Trophoblast cell (in vitro differentiated cells and primary cell): Measurements from ENCODE around the gene OBSCN.

Experiments used
- DNase-seq, 2 donors: peaks; one replicate each; pipeline ENCODE4 v3.0.0-alpha.2; 2016
- H2AFZ ChIP-seq: 2 replicates; pipeline ENCODE4 v1.6.1; 2013; ENCODE audit warnings: low read length, moderate library complexity, mild to moderate bottlenecking; ENCODE audit not compliant: insufficient read depth, poor library complexity
- H2AK5ac ChIP-seq: 2 replicates; pipeline ENCODE4 v1.6.1; 2013; ENCODE audit warnings: mild to moderate bottlenecking, low read length
- H2BK120ac ChIP-seq: 2 replicates; pipeline ENCODE4 v1.6.1; 2013; ENCODE audit warnings: low read length, mild to moderate bottlenecking, moderate library complexity; ENCODE audit not compliant: insufficient read depth, poor library complexity
- H2BK12ac ChIP-seq: 2 replicates; pipeline ENCODE4 v1.6.1; 2013; ENCODE audit warnings: mild to moderate bottlenecking, low read length, moderate library complexity
- H2BK5ac ChIP-seq: 2 replicates; pipeline ENCODE4 v1.6.1; 2013; ENCODE audit warnings: low read length, low read depth, moderate library complexity, mild to moderate bottlenecking; ENCODE audit not compliant: poor library complexity
- H3K14ac ChIP-seq: 2 replicates; pipeline ENCODE4 v1.6.1; 2013; ENCODE audit warnings: mild to moderate bottlenecking, low read length
- H3K18ac ChIP-seq: 2 replicates; pipeline ENCODE4 v1.6.1; 2013; ENCODE audit warnings: mild to moderate bottlenecking, low read length
- H3K23ac ChIP-seq: 2 replicates; pipeline ENCODE4 v1.6.1; 2013; ENCODE audit warnings: low read length
- H3K27ac ChIP-seq: 2 replicates; pipeline ENCODE4 v1.5.1; 2013; ENCODE audit warnings: low read depth, mild to moderate bottlenecking, inconsistent platforms, low read length, moderate library complexity
- H3K27me3 ChIP-seq: 2 replicates; pipeline ENCODE4 v1.6.1; 2013; ENCODE audit warnings: inconsistent platforms, mild to moderate bottlenecking, low read length, moderate library complexity; ENCODE audit not compliant: insufficient read depth
- H3K36me3 ChIP-seq, 2 experiments: 1 replicate in 1 of 2; 2 replicates in 1 of 2; pipeline ENCODE4 v1.6.1; 2013; ENCODE audit warnings: low read length in 2 of 2, mild to moderate bottlenecking in 2 of 2, moderate library complexity in 1 of 2; ENCODE audit not compliant: insufficient read depth in 2 of 2, control insufficient read depth in 1 of 2
- H3K4ac ChIP-seq: 2 replicates; pipeline ENCODE4 v1.6.1; 2013; ENCODE audit warnings: low read depth, mild to moderate bottlenecking, low read length, moderate library complexity
- H3K4me1 ChIP-seq, 2 experiments: 1 replicate in 1 of 2; 2 replicates in 1 of 2; pipeline ENCODE4 v1.6.1; 2013; ENCODE audit warnings: low read length in 2 of 2, mild to moderate bottlenecking in 2 of 2, moderate library complexity in 1 of 2; ENCODE audit not compliant: insufficient read depth in 2 of 2, control insufficient read depth in 1 of 2
- H3K4me2 ChIP-seq: 2 replicates; pipeline ENCODE4 v1.6.1; 2013; ENCODE audit warnings: inconsistent platforms, mild to moderate bottlenecking, low read length, moderate library complexity
- H3K4me3 ChIP-seq: 2 replicates; pipeline ENCODE4 v1.5.1; 2013; ENCODE audit warnings: mild to moderate bottlenecking, low read depth, low read length, inconsistent platforms
- H3K79me1 ChIP-seq: one replicate; pipeline ENCODE4 v1.6.1; 2013; ENCODE audit warnings: low read length
- H3K79me2 ChIP-seq: 2 replicates; pipeline ENCODE4 v1.6.1; 2013; ENCODE audit warnings: low read length, mild to moderate bottlenecking; ENCODE audit not compliant: control insufficient read depth, insufficient read depth, poor library complexity
- H3K9ac ChIP-seq: 2 replicates; pipeline ENCODE4 v1.6.1; 2013; ENCODE audit warnings: mild to moderate bottlenecking, low read length
- H3K9me3 ChIP-seq: 2 replicates; pipeline ENCODE4 v1.6.1; 2013; ENCODE audit warnings: low read depth, mild to moderate bottlenecking, control low read depth, inconsistent platforms, low read length; ENCODE audit not compliant: insufficient read depth
- H4K12ac ChIP-seq: 2 replicates; pipeline ENCODE4 v1.6.1; 2013; ENCODE audit warnings: low read depth, mild to moderate bottlenecking, low read length, moderate library complexity
- H4K8ac ChIP-seq: 2 replicates; pipeline ENCODE4 v1.6.1; 2013; ENCODE audit warnings: low read depth, mild to moderate bottlenecking, low read length, moderate library complexity
- H4K91ac ChIP-seq: one replicate; pipeline ENCODE4 v1.6.1; 2013; ENCODE audit warnings: low read depth, mild to moderate bottlenecking, low read length, moderate library complexity
- WGBS: extraction: QIAGEN DNeasy Blood & Tissue Kit; methylation state at CpG from one replicate; pipeline ENCODE4 v1.1.7; 2013; ENCODE audit warnings: missing lambda C conversion rate; ENCODE audit not compliant: insufficient read length, insufficient coverage; ENCODE audit errors: extremely low coverage; 5-methylcytosine and 5-hydroxymethylcytosine counted together

OBSCN gene

GRCh38 chr1:228160201-228160761 lies 47.6 kb upstream of the OBSCN start:
- no peak overlapping the region for H3K14ac ChIP-seq
- WGBS, result no CpG with 5 or more reads among the region's 15 CpGs

GRCh38 chr1:228161362-228161761 lies 46.5 kb upstream of the OBSCN start:
- Histone ChIP-seq H3K4me2 (no peak overlapping the region), H2AFZ (no peak overlapping the region), H2BK5ac (no peak overlapping the region), H3K14ac (no peak overlapping the region), H3K18ac (no peak overlapping the region), H4K8ac (no peak overlapping the region), H3K9ac (no peak overlapping the region), H3K79me2 (peaks cover 8% of the 10 kb centered on the region), H3K4ac (no peak overlapping the region), H2AK5ac (no peak overlapping the region), H3K4me1 (peaks cover 18 to 19% of the 10 kb centered on the region in 2 experiments), H3K36me3 (peaks cover 0 to 4% of the 10 kb centered on the region in 2 experiments), H3K27ac (no peak overlapping the region), H3K23ac (no peak overlapping the region), H4K91ac (no peak overlapping the region), H3K4me3 (peak overlapping the region; percentile 34), H3K79me1 (peaks cover 20% of the 10 kb centered on the region), H3K9me3 (no peaks in the 10 kb centered on the region), H2BK12ac (no peak overlapping the region), H3K27me3 (no peaks in the 10 kb centered on the region), H4K12ac (no peak overlapping the region), H2BK120ac (no peak overlapping the region)
- no peak for DNase-seq
- WGBS, result no CpG with 5 or more reads among the region's 7 CpGs

More at GRCh38 chr1:228160201-228160761, 47.6 kb upstream of the OBSCN start:
- no peak overlapping the region for H2AFZ ChIP-seq
- H3K79me2 ChIP-seq, result peaks cover 4% of the 10 kb centered on the region
- no peak overlapping the region for H4K12ac ChIP-seq
- H3K9me3 ChIP-seq, result no peaks in the 10 kb centered on the region
- H2BK12ac ChIP-seq, result no peak overlapping the region
- no peaks in the 10 kb centered on the region for H3K27me3 ChIP-seq
- H3K9ac ChIP-seq, result no peak overlapping the region
- H3K79me1 ChIP-seq, result peaks cover 15% of the 10 kb centered on the region
- H3K4me1 ChIP-seq, result peaks cover 16 to 18% of the 10 kb centered on the region in 2 experiments
- H4K8ac ChIP-seq, result no peak overlapping the region
- no peak overlapping the region for H2AK5ac ChIP-seq
- no peak overlapping the region for H2BK120ac ChIP-seq
- no peak overlapping the region for H4K91ac ChIP-seq
- no peak overlapping the region for H3K4ac ChIP-seq
- no peak overlapping the region for H3K18ac ChIP-seq
- H3K23ac ChIP-seq, result no peak overlapping the region
- H3K4me2 ChIP-seq, result no peak overlapping the region
- H3K4me3 ChIP-seq, result no peak overlapping the region
- no peak overlapping the region for H3K27ac ChIP-seq
- H2BK5ac ChIP-seq, result no peak overlapping the region
- no peak for DNase-seq
- H3K36me3 ChIP-seq, result peaks cover 0 to 4% of the 10 kb centered on the region in 2 experiments

DNA sequence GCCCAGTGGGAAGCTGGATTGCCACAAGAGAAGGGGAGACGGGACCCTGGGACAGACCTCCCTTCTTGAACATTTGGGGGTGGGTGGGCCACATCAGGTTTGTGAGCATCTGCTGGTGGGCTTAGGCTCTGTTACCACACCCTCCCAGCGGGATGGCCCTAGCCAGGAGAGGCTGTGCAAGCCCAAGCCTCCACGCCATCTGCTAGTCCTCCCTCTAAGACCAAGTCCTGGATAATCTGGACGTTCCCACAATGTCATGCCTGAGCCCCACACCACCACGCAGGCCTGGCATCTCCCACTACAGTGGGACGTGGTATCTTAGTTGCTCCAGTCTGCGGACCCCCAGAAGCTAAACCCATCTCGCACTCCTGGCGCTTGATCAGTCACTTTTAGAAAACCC lies 46.0 kb upstream of the OBSCN start:
- H3K9me3 ChIP-seq, result no peaks in the 10 kb centered on the region
- peaks cover 21% of the 10 kb centered on the region for H3K79me1 ChIP-seq
- H2BK12ac ChIP-seq, result no peak overlapping the region
- no peak overlapping the region for H3K23ac ChIP-seq
- H3K18ac ChIP-seq, result no peak overlapping the region
- DNase-seq, result no peak
- H3K9ac ChIP-seq, result no peak overlapping the region
- H4K12ac ChIP-seq, result no peak overlapping the region
- H3K4me3 ChIP-seq, result no peak overlapping the region
- WGBS, result no CpG with 5 or more reads among the region's 9 CpGs
- H3K14ac ChIP-seq, result no peak overlapping the region
- H3K4ac ChIP-seq, result no peak overlapping the region
- H3K4me2 ChIP-seq, result no peak overlapping the region
- H2BK120ac ChIP-seq, result no peak overlapping the region
- no peak overlapping the region for H4K91ac ChIP-seq
- peaks cover 8% of the 10 kb centered on the region for H3K79me2 ChIP-seq
- H2AFZ ChIP-seq, result no peak overlapping the region
- no peak overlapping the region for H4K8ac ChIP-seq
- H3K4me1 ChIP-seq, result peaks cover 21 to 23% of the 10 kb centered on the region in 2 experiments
- H3K36me3 ChIP-seq, result peaks cover 0 to 4% of the 10 kb centered on the region in 2 experiments
- no peak overlapping the region for H3K27ac ChIP-seq
- H2AK5ac ChIP-seq, result no peak overlapping the region
- H2BK5ac ChIP-seq, result no peak overlapping the region
- H3K27me3 ChIP-seq, result no peaks in the 10 kb centered on the region

DNA sequence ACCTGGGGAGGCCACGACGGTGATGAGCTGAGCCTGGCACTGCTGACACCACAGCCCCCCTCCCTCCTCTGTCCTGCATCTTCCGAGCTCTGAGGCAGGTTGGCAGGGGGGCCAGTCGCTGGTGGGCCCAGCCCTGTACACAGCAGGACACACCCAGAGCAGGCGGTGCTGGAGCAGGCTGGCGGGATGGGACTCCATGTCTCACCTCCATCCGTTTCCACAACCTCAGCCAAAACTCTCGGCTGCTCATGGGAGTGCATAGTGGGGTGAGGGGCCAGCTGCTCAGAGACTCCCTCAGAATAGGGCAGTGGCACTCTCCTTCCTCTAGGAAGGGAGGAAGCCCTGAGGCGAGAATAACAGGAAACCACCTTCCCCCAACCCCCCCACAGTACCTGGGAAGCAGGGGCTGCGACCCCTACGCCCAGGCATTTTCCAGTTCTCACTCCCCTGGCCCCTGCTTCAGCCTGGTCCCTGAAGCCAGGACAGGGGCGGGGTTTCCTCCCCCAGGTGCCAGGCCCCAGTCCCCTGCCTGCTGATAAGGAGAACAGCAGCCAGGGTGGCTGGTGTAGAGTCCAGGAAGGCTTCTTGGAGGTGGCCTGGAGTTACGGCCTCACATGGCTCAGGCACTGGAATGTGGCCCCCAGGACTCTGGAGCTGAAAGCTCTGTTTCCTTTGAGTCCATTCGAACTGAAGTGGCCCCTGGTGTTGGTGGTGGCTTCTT lies 45.4 kb upstream of the OBSCN start:
- no peak overlapping the region for H3K9ac ChIP-seq
- no peak overlapping the region for H3K4me2 ChIP-seq
- H3K18ac ChIP-seq, result peak overlapping the region; percentile 18
- no peak overlapping the region for H3K4ac ChIP-seq
- peaks cover 21 to 23% of the 10 kb centered on the region in 2 experiments for H3K4me1 ChIP-seq
- H3K27ac ChIP-seq, result peak overlapping the region; percentile 11
- H3K23ac ChIP-seq, result no peak overlapping the region
- peak overlapping the region; percentile 56 for H4K8ac ChIP-seq
- H2BK12ac ChIP-seq, result peak overlapping the region; percentile 51
- DNase-seq, result no peak
- peak overlapping the region; percentile 30 for H4K91ac ChIP-seq
- H3K4me3 ChIP-seq, result no peak overlapping the region
- H4K12ac ChIP-seq, result peak overlapping the region; percentile 38
- H3K9me3 ChIP-seq, result no peaks in the 10 kb centered on the region
- peak overlapping the region; percentile 31 for H2AK5ac ChIP-seq
- H3K79me1 ChIP-seq, result peaks cover 21% of the 10 kb centered on the region
- peak overlapping the region; percentile 29 for H3K14ac ChIP-seq
- peaks cover 0 to 4% of the 10 kb centered on the region in 2 experiments for H3K36me3 ChIP-seq
- WGBS, result no CpG with 5 or more reads among the region's 14 CpGs
- H2BK5ac ChIP-seq, result no peak overlapping the region
- peaks cover 8% of the 10 kb centered on the region for H3K79me2 ChIP-seq
- no peaks in the 10 kb centered on the region for H3K27me3 ChIP-seq
- peak overlapping the region; percentile 2 for H2BK120ac ChIP-seq
- no peak overlapping the region for H2AFZ ChIP-seq
